Measurements from ENCODE around the gene OSTN. TPM values are rescaled to one million over a fixed set of nuclear protein-coding genes. Genes with fewer than 3 reads are reported as not detected.

OSTN gene
- total and polyA plus RNA-seq, 2 donors (not counting 3 experiments of a cell fraction or from before 2014, with no cell fraction given) = not detected

- Histone ChIP-seq H3K4me3 (replicated peaks in 1 of 3; ENCODE audit: insufficient read depth in 1 of 3, low read depth in 1 of 3, low read length in 3 of 3) (no peak overlapping the region), H3K4me1 (ENCODE audit: control insufficient read depth, extremely low read depth, insufficient read depth, low read length) (no peaks in the 10 kb centered on the region), H3K36me3 (ENCODE audit: control insufficient read depth in 2 of 2, extremely low read depth in 1 of 2, insufficient read depth in 2 of 2, low read length in 2 of 2) (no peaks in the 10 kb centered on the region), H3K79me2 (ENCODE audit: control insufficient read depth, insufficient read depth, low read length) (no peaks in the 10 kb centered on the region), H3K27me3 (ENCODE audit: control insufficient read depth in 2 of 2, insufficient read depth in 2 of 2, low read length in 2 of 2) (no peaks in the 10 kb centered on the region), H3K9me3 (replicated peaks; ENCODE audit: control insufficient read depth, insufficient read depth, low read length) (no peaks in the 10 kb centered on the region), H4K20me1 (replicated peaks; ENCODE audit: control insufficient read depth, extremely low read depth, insufficient read depth, low read length) (no peaks in the 10 kb centered on the region), H3K4me2 (ENCODE audit: insufficient read depth, low read length) (no peak overlapping the region), H2AFZ (ENCODE audit: low read depth, low read length) (no peak overlapping the region), H3K27ac (ENCODE audit: insufficient read depth, low read depth, low read length) (no peak overlapping the region), H3K9me1 (replicated peaks; ENCODE audit: control insufficient read depth, extremely low read depth, insufficient read depth, low read length) (no peaks in the 10 kb centered on the region), H3K9ac (replicated peaks; ENCODE audit: extremely low read depth, insufficient read depth, low read length) (no peak overlapping the region)
- FAIRE-seq (no peak), DNase-seq (ENCODE audit: low read depth, low spot score) (no peak)
- intact Hi-C loops (cut with micrococcal nuclease) (no loop called here), dilution Hi-C loops (cut with MboI; ENCODE audit: extremely low pct_ligation_motif_present, low sequenced_read_pairs) (no loop called here)
- POLR2A ChIA-PET = no interaction called here
- BruUV-seq (replicated peaks) = no TSS peak
- CTCF ChIA-PET = interaction anchor here (1.3 kb wide), 1 partner anchor 30 kb away, joined by 5 read pairs; no protein-coding TSS in a partner anchor
- TF ChIP-seq, protein P1, sequence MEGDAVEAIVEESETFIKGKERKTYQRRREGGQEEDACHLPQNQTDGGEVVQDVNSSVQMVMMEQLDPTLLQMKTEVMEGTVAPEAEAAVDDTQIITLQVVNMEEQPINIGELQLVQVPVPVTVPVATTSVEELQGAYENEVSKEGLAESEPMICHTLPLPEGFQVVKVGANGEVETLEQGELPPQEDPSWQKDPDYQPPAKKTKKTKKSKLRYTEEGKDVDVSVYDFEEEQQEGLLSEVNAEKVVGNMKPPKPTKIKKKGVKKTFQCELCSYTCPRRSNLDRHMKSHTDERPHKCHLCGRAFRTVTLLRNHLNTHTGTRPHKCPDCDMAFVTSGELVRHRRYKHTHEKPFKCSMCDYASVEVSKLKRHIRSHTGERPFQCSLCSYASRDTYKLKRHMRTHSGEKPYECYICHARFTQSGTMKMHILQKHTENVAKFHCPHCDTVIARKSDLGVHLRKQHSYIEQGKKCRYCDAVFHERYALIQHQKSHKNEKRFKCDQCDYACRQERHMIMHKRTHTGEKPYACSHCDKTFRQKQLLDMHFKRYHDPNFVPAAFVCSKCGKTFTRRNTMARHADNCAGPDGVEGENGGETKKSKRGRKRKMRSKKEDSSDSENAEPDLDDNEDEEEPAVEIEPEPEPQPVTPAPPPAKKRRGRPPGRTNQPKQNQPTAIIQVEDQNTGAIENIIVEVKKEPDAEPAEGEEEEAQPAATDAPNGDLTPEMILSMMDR (IDR thresholded peaks at IDR 0.05; ENCODE audit: extremely low read depth in 1 of 2, insufficient read depth in 1 of 2, low read depth in 1 of 2, low read length in 2 of 2) = no peak
- no peak for TF ChIP-seq POLR2A (IDR thresholded peaks at IDR 0.05; ENCODE audit: low read depth, low read length)
- no peak for TF ChIP-seq JUN (IDR thresholded peaks at IDR 0.05; ENCODE audit: borderline replicate concordance, insufficient read depth, insufficient read length, low read depth)
- TF ChIP-seq GATA2 (IDR thresholded peaks at IDR 0.05; ENCODE audit: insufficient read depth, insufficient read length, low read depth, low read length) = no peak
- TF ChIP-seq, protein P2, sequence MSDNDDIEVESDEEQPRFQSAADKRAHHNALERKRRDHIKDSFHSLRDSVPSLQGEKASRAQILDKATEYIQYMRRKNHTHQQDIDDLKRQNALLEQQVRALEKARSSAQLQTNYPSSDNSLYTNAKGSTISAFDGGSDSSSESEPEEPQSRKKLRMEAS (IDR thresholded peaks at IDR 0.05; ENCODE audit: insufficient read depth, insufficient read length) = no peak
- TF ChIP-seq POLR2AphosphoS5 (IDR thresholded peaks at IDR 0.05; ENCODE audit: insufficient read depth, low read depth, low read length) = no peak
- TF ChIP-seq FOS (IDR thresholded peaks at IDR 0.05; ENCODE audit: borderline replicate concordance, insufficient read depth, low read length) = no peak
- TF ChIP-seq EZH2 (IDR thresholded peaks at IDR 0.05; ENCODE audit: borderline replicate concordance, low read depth, low read length, severe bottlenecking) = no peak
- TF ChIP-seq MYC (IDR thresholded peaks at IDR 0.05; ENCODE audit: low read depth, low read length) = no peak
Observed at GRCh38 chr3:191166368-191166767, 32.7 kb upstream of the OSTN start.

Data from endothelial cell of umbilical vein (primary cell).